ENCODE data around the gene RNF130.

Gene RNF130

GRCh38 chr5:180071531-180072255 lies at the start of gene RNF130:
Gene RNF130, minus strand, starts transcription at chr5:180071759. Its CDS starts 57 bp downstream, at chr5:180071702.
- peak; percentile 98 for DNase-seq (ENCODE audit: low read depth, low spot score)

GRCh38 chr5:180120237-180121101 lies 48.9 kb upstream of the RNF130 start:
- no peak for DNase-seq (ENCODE audit: low read depth, low spot score)

- DNase-seq (ENCODE audit: low read depth, low spot score) = no peak
Observed at GRCh38 chr5:180119903-180120236, 48.3 kb upstream of the RNF130 start.

- DNase-seq (ENCODE audit: low read depth, low spot score) = no peak
Observed at GRCh38 chr5:180119031-180119902, 47.7 kb upstream of the RNF130 start.

GRCh38 chr5:180118391-180118791 lies 46.8 kb upstream of the RNF130 start:
- no peak for DNase-seq (ENCODE audit: low read depth, low spot score)

GRCh38 chr5:180117000-180117725 lies 45.6 kb upstream of the RNF130 start:
- no peak for DNase-seq (ENCODE audit: low read depth, low spot score)

GRCh38 chr5:180116077-180116999 lies 44.8 kb upstream of the RNF130 start:
- DNase-seq (ENCODE audit: low read depth, low spot score) = no peak

GRCh38 chr5:180115326-180116076 lies 43.9 kb upstream of the RNF130 start:
- no peak for DNase-seq (ENCODE audit: low read depth, low spot score)

- no peak for DNase-seq (ENCODE audit: low read depth, low spot score)
Observed at GRCh38 chr5:180114304-180115003, 42.9 kb upstream of the RNF130 start.

- no peak for DNase-seq (ENCODE audit: low read depth, low spot score)
Observed at GRCh38 chr5:180113660-180114303, 42.2 kb upstream of the RNF130 start.

- no peak for DNase-seq (ENCODE audit: low read depth, low spot score)
Observed at GRCh38 chr5:180112181-180112861, 40.8 kb upstream of the RNF130 start.

GRCh38 chr5:180111273-180112002 lies 39.9 kb upstream of the RNF130 start:
- no peak for DNase-seq (ENCODE audit: low read depth, low spot score)

- no peak for DNase-seq (ENCODE audit: low read depth, low spot score)
Observed at GRCh38 chr5:180109920-180110319, 38.4 kb upstream of the RNF130 start.

GRCh38 chr5:180107005-180107404 lies 35.4 kb upstream of the RNF130 start:
- no peak for DNase-seq (ENCODE audit: low read depth, low spot score)

GRCh38 chr5:180105827-180106312 lies 34.3 kb upstream of the RNF130 start:
- no peak for DNase-seq (ENCODE audit: low read depth, low spot score)

- no peak for DNase-seq (ENCODE audit: low read depth, low spot score)
Observed at GRCh38 chr5:180104168-180104530, 32.6 kb upstream of the RNF130 start.
